ENCODE data around the gene COP1. TPM values are rescaled to one million over a fixed set of nuclear protein-coding genes. Genes with fewer than 3 reads are reported as not detected.

The COP1 gene
- total RNA-seq, 1 donor from 2014 or later: 76.3 TPM

DNA sequence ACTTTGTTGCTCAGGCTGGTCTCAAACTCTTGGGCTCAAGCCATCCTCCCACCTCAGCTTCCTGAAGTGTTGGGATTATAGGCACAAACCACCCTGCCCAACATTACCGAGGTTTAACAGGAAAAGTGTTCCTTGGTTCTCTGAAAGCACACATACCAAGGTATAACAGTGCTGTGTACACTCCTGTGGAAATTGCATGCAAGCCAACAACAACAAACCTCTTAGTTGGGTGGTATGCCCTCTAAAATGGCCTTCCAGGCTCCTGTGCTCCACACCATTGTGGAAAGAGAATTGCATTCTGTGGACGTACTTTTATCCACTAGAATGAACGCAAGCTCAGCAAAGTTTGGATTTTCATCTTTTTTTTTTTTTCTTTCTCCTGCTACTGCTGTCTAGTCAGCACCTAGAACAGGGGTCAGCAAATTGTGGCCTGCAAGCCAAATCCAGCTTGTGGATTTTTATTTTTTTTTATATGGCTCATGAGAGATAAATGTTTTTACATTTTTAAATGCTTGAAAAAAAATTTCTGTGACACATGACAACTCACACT lies 271.4 kb downstream of the COP1 start:
- TF ChIP-seq CTCF (IDR thresholded peaks at IDR 0.05): no peak
- Histone ChIP-seq H3K27ac (peak overlapping the region; percentile 26 to 42), H3K9me3 (no peaks in the 10 kb centered on the region), H3K4me3 (no peak overlapping the region), H3K36me3 (peaks cover 0 to 4% of the 10 kb centered on the region in 2 donors), H3K27me3 (no peaks in the 10 kb centered on the region), H3K4me1 (peaks cover 0 to 13% of the 10 kb centered on the region in 2 donors)
- DNase-seq (ENCODE audit: low spot score in 2 of 2): no peak
- intact Hi-C loops (cut with DNase I): loop anchor here (5.0 kb wide), 1 partner anchor 42 kb away; no protein-coding TSS in a partner anchor

DNA sequence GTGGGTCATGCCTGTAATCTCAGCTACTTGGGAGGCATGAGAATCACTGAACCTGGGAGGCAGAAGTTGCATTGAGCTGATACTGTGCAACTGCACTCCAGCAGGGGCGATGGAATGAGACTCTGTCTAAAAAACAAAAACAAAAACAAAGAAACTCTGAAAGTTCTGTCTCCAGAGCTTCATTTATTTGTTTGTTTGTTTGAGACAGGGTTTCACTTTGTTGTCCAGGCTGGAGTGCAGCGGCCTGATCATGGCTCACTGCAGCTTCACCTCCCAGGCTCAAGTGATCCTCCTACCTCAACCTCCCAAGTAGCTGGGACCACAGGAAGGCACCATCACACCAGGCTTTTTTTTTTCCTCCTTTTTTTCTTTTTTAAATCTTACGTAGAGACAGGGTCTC lies 271.9 kb downstream of the COP1 start:
- DNase-seq (ENCODE audit: low spot score in 2 of 2): no peak
- intact Hi-C loops (cut with DNase I): loop anchor here (5.0 kb wide), 1 partner anchor 42 kb away; no protein-coding TSS in a partner anchor
- Histone ChIP-seq H3K36me3 (peaks cover 0 to 4% of the 10 kb centered on the region in 2 donors), H3K27ac (peak overlapping the region; percentile 26 to 42), H3K4me1 (peaks cover 0 to 13% of the 10 kb centered on the region in 2 donors), H3K27me3 (no peaks in the 10 kb centered on the region), H3K4me3 (no peak overlapping the region), H3K9me3 (no peaks in the 10 kb centered on the region)
- TF ChIP-seq CTCF (IDR thresholded peaks at IDR 0.05): no peak

DNA sequence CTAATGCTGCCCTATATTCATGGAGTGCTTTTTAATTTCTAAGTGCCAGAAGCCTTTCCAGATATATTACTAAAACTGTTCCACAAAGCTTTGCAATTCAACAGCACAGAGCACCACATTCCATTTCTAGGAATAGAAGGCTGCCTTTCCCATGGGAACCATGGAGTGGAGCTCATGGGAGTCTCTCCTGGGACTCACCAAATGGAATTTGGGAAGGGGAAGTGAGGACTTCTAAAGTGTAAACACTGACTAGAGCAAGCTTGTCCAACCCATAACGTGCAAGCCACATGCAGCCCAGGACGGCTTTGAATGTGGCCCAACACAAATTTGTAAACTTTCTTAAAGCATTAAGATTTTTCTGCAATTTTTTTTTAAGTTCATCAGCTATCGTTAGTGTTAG lies 273.3 kb downstream of the COP1 start:
- TF ChIP-seq CTCF (IDR thresholded peaks at IDR 0.05): peak in 2 of 3 experiments; percentile 6 to 9
- peak in 1 of 2 donors; percentile 66 for DNase-seq (ENCODE audit: low spot score in 2 of 2)
- Histone ChIP-seq H3K4me3 (no peak overlapping the region), H3K27ac (peak overlapping the region in 1 of 2 donors; percentile 26), H3K9me3 (no peaks in the 10 kb centered on the region), H3K4me1 (peaks cover 0 to 16% of the 10 kb centered on the region in 2 donors), H3K36me3 (no peaks in the 10 kb centered on the region), H3K27me3 (no peaks in the 10 kb centered on the region)
- intact Hi-C loops (cut with DNase I): no loop called here

- Histone ChIP-seq H3K36me3 (no peaks in the 10 kb centered on the region), H3K27me3 (no peaks in the 10 kb centered on the region), H3K4me3 (no peak overlapping the region), H3K9me3 (peaks cover 4 to 9% of the 10 kb centered on the region in 2 donors), H3K4me1 (peaks cover 0 to 4% of the 10 kb centered on the region in 2 donors), H3K27ac (no peak overlapping the region)
- intact Hi-C loops (cut with DNase I): no loop called here
- TF ChIP-seq CTCF (IDR thresholded peaks at IDR 0.05): no peak
- DNase-seq (ENCODE audit: low spot score in 2 of 2): no peak
Observed at GRCh38 chr1:175927944-175928343, 279.1 kb downstream of the COP1 start.

DNA sequence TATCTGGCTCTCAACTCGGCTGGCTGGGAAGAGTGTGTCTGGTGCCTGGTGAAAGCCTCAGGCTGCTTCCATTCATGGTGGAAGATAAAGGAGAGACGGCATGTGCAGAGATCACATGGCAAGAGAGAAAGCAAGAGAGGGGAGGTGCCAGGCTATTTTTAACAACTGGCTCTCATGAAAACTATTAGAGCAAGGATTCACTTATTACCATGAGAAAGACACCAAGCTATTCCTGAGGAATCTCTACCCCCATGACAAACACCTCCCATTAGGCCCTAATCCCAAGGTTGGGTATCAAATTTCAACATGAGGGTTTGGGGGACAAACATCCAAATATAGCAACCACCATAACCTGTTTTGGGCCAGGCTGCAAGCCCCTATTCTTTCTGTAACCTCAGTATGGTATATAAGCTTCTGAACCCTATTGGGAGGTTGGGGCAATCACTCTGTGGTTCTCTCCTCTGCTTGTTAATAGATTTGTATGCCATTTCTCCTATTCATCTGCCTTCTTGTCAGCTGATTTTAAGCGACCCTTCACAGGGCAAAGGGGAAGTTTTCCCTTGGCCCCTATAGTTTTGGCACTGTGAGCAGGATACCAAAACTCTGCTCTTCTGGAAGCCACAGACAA lies 284.7 kb downstream of the COP1 start:
- DNase-seq (ENCODE audit: low spot score in 2 of 2): no peak
- H3K36me3 ChIP-seq: no peaks in the 10 kb centered on the region
- intact Hi-C loops (cut with DNase I): no loop called here
- TF ChIP-seq CTCF (IDR thresholded peaks at IDR 0.05): no peak
- H3K27ac ChIP-seq: no peak overlapping the region
- H3K4me3 ChIP-seq: no peak overlapping the region
- no peaks in the 10 kb centered on the region for H3K27me3 ChIP-seq
- H3K9me3 ChIP-seq: no peaks in the 10 kb centered on the region
- no peaks in the 10 kb centered on the region for H3K4me1 ChIP-seq

All from ascending aorta (tissue), 2 donors.